Gastrocnemius medialis (tissue), 4 donors: ENCODE data around the gene REP15.

Experiments used
- CTCF ChIP-seq, 5 experiments: fragments of 450-650 bp in 3 of 5; fragments of 200-600 bp in 2 of 5; sonication (generic) in 2 of 5; IDR thresholded peaks in 4 of 5; conservative IDR thresholded peaks in 1 of 5; 1 replicate in 4 of 5; 2 replicates in 1 of 5; pipeline ENCODE4 v1.5.1; 2016 to 2019; ENCODE audit warnings: antibody characterized with exemption in 5 of 5, mild to moderate bottlenecking in 3 of 5, moderate library complexity in 3 of 5
- POLR2A ChIP-seq, 2 donors: fragments of 450-650 bp; IDR thresholded peaks; one replicate each; pipeline ENCODE4 v1.6.1; 2017; ENCODE audit warnings: antibody characterized with exemption in 2 of 2, mild to moderate bottlenecking in 2 of 2, moderate library complexity in 2 of 2

GRCh38 chr12:27709932-27710591 lies 13.8 kb downstream of the REP15 start:
- TF ChIP-seq CTCF (IDR thresholded peaks at IDR 0.05 in 4 of 5, conservative IDR thresholded peaks at IDR 0.05 in 1 of 5) = no peak
- no peak for TF ChIP-seq POLR2A (IDR thresholded peaks at IDR 0.05)
